Bronchial smooth muscle cell (primary cell): ENCODE measurements around the gene MXI1. TPM values are rescaled to one million over a fixed set of nuclear protein-coding genes. Genes with fewer than 3 reads are reported as not detected.

Source experiments
- total RNA-seq: library from RNA; depleted of rRNA; stranded (reverse); fragments of >200 nt; gene quantifications from 2 replicates; pipeline ENCODE4 v1.2.1, GENCODE V29; 2014

MXI1 gene
- total RNA-seq, result 12.1 and 17.9 TPM in 2 replicates

GRCh38 chr10:110207011-110207804, at the start of gene MXI1:
TSS of gene MXI1 (plus strand) at chr10:110207605. CDS start at chr10:110207809, 204 bp downstream.

GRCh38 chr10:110304780-110305421, 97.5 kb downstream of the MXI1 start, which contains the start of gene SMNDC1:
TSS of gene SMNDC1 (minus strand) at chr10:110304920. CDS start at chr10:110303587, 1,333 bp downstream.

Other genes starting within 250 kb of the MXI1 start
- gene ADD3, start 199.6 kb upstream of the MXI1 start, total RNA-seq, result 207 and 529 TPM in 2 replicates
- 3.3 and 6.1 TPM in 2 replicates for gene SMNDC1, start 97.3 kb downstream of the MXI1 start, total RNA-seq